Mesenchymal stem cell (in vitro differentiated cells and primary cell): ENCODE data around the gene BRAF.

Source experiments
- DNase-seq: peaks from one replicate; pipeline ENCODE4 v3.0.0-alpha.2; 2013
- H2AFZ ChIP-seq: one replicate; pipeline ENCODE4 v1.6.1; 2013; ENCODE audit warnings: low read depth, mild to moderate bottlenecking, control low read depth, inconsistent platforms, low read length, moderate library complexity
- H2AK5ac ChIP-seq: 2 replicates; pipeline ENCODE4 v1.6.1; 2013; ENCODE audit warnings: low read length, moderate library complexity, mild to moderate bottlenecking, inconsistent platforms; ENCODE audit not compliant: severe bottlenecking
- H2BK120ac ChIP-seq: one replicate; pipeline ENCODE4 v1.6.1; 2013; ENCODE audit warnings: low read depth, mild to moderate bottlenecking, inconsistent platforms, low read length, moderate library complexity
- H2BK12ac ChIP-seq, 2 experiments: one replicate each; pipeline ENCODE4 v1.6.1; 2013; ENCODE audit warnings: inconsistent platforms in 2 of 2, low read length in 2 of 2, mild to moderate bottlenecking in 2 of 2, moderate library complexity in 2 of 2, control low read depth in 1 of 2
- H2BK15ac ChIP-seq: one replicate; pipeline ENCODE4 v1.6.1; 2013; ENCODE audit warnings: mild to moderate bottlenecking, low read depth, inconsistent platforms; ENCODE audit not compliant: poor library complexity, severe bottlenecking
- H2BK5ac ChIP-seq: 2 replicates; pipeline ENCODE4 v1.6.1; 2013; ENCODE audit warnings: low read depth, mild to moderate bottlenecking, low read length, control low read depth, inconsistent platforms; ENCODE audit not compliant: poor library complexity, severe bottlenecking
- H3K14ac ChIP-seq, 2 experiments: one replicate each; pipeline ENCODE4 v1.6.1; 2013; ENCODE audit warnings: inconsistent platforms in 2 of 2, low read length in 2 of 2, control low read depth in 1 of 2, mild to moderate bottlenecking in 1 of 2, moderate library complexity in 1 of 2
- H3K18ac ChIP-seq, 2 experiments: one replicate each; pipeline ENCODE4 v1.6.1; 2013; ENCODE audit warnings: inconsistent platforms in 2 of 2, low read length in 2 of 2, control low read depth in 1 of 2, low read depth in 1 of 2, mild to moderate bottlenecking in 1 of 2
- H3K23ac ChIP-seq, 2 experiments: one replicate each; pipeline ENCODE4 v1.6.1; 2013; ENCODE audit warnings: inconsistent platforms in 2 of 2, low read length in 2 of 2, mild to moderate bottlenecking in 2 of 2, moderate library complexity in 2 of 2, control low read depth in 1 of 2
- H3K27ac ChIP-seq: 2 replicates; pipeline ENCODE4 v1.5.1; 2013; ENCODE audit warnings: mild to moderate bottlenecking, moderate library complexity, low read length, control low read depth, inconsistent platforms; ENCODE audit not compliant: poor library complexity, severe bottlenecking
- H3K27me3 ChIP-seq, 2 experiments: 2 replicates each; pipeline versions ENCODE4 v1.6.1 to v1.7.0; 2013; ENCODE audit warnings: low read length in 2 of 2, mild to moderate bottlenecking in 2 of 2, moderate library complexity in 2 of 2, control low read depth in 1 of 2, inconsistent platforms in 1 of 2; ENCODE audit not compliant: control insufficient read depth in 1 of 2, insufficient read depth in 1 of 2
- H3K36me3 ChIP-seq, 2 experiments: 2 replicates each; pipeline versions ENCODE4 v1.6.1 to v1.7.0; 2013; ENCODE audit warnings: low read length in 2 of 2, control low read depth in 1 of 2, inconsistent platforms in 1 of 2, low read depth in 1 of 2, mild to moderate bottlenecking in 1 of 2; ENCODE audit not compliant: insufficient read depth in 2 of 2, control insufficient read depth in 1 of 2
- H3K4ac ChIP-seq, 2 experiments: one replicate each; pipeline ENCODE4 v1.6.1; 2013; ENCODE audit warnings: inconsistent platforms in 2 of 2, low read length in 2 of 2, mild to moderate bottlenecking in 2 of 2, moderate library complexity in 2 of 2, control low read depth in 1 of 2, low read depth in 1 of 2
- H3K4me1 ChIP-seq: 2 replicates; pipeline ENCODE4 v1.6.1; 2013; ENCODE audit warnings: low read depth, low read length, control low read depth; ENCODE audit not compliant: control insufficient read depth, insufficient read depth
- H3K4me2 ChIP-seq: 2 replicates; pipeline ENCODE4 v1.6.1; 2013; ENCODE audit warnings: low read length, mild to moderate bottlenecking, inconsistent platforms; ENCODE audit not compliant: poor library complexity, severe bottlenecking
- H3K4me3 ChIP-seq, 2 experiments: 2 replicates each; pipeline versions ENCODE4 v1.5.1 to v1.7.0; 2013; ENCODE audit warnings: low read length in 2 of 2, mild to moderate bottlenecking in 2 of 2, control low read depth in 1 of 2, low read depth in 1 of 2; ENCODE audit not compliant: insufficient read depth in 1 of 2
- H3K79me1 ChIP-seq: replicated peaks from 2 replicates; pipeline ENCODE4 v1.6.1; 2013; ENCODE audit warnings: mild to moderate bottlenecking, control low read depth, low read length, inconsistent platforms; ENCODE audit not compliant: poor library complexity, severe bottlenecking
- H3K9ac ChIP-seq: 2 replicates; pipeline ENCODE4 v1.7.0; 2013; ENCODE audit warnings: mild to moderate bottlenecking, low read length, moderate library complexity
- H3K9me3 ChIP-seq: 2 replicates; pipeline ENCODE4 v1.7.0; 2013; ENCODE audit warnings: mild to moderate bottlenecking, low read length; ENCODE audit not compliant: control insufficient read depth
- H4K8ac ChIP-seq: one replicate; pipeline ENCODE4 v1.6.1; 2013; ENCODE audit warnings: inconsistent platforms, mild to moderate bottlenecking, low read length, moderate library complexity
- H4K91ac ChIP-seq: one replicate; pipeline ENCODE4 v1.6.1; 2013; ENCODE audit warnings: mild to moderate bottlenecking, low read length, inconsistent platforms
- WGBS: methylation state at CpG from one replicate; pipeline ENCODE4 v1.1.7; 2013; ENCODE audit warnings: mixed read lengths; 5-methylcytosine and 5-hydroxymethylcytosine counted together

BRAF gene

DNA sequence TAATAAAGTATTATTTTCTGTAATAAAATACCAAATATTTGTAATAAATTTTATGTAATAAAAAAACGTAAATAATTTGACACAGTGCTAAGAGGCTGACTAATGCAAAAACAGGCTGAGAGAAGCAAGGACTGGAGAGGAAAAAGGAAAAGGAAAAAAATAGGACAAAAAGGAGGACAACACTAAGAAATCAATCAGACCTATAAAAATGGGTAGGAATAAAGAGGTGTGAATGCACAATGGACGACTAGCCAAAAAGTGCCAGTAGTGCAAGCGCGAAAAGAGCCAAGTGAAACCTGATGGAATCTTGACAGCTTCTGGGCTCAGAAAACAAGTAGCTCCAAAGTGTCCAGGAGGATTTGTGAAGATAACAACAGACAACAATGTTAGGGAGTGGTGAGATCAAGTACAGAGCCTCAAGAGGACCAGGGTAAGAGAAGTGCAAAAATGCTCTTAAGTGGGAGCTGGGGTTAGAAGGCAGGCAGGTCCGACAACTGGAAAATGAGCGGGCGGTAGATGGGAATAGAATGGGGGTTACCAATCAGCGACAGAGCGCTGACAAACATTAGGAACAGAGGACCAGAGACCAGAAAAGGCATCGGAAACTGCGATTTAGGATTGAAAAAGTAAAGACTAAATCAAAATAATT is 1.2 kb downstream of the BRAF start:
- DNase-seq, result peak; percentile 46
- H3K23ac ChIP-seq, result no peak overlapping the region
- H3K18ac ChIP-seq, result no peak overlapping the region

GRCh38 chr7:140922741-140923345 is 1.9 kb downstream of the BRAF start:
- Histone ChIP-seq H4K91ac (no peak overlapping the region), H2AK5ac (no peak overlapping the region), H3K4me3 (peak overlapping the region in 1 of 2 experiments; percentile 85), H4K8ac (no peak overlapping the region), H3K4ac (no peak overlapping the region), H2BK5ac (no peak overlapping the region), H3K36me3 (no peaks in the 10 kb centered on the region), H2AFZ (no peak overlapping the region), H3K23ac (no peak overlapping the region), H3K9me3 (no peaks in the 10 kb centered on the region), H3K79me1 (peaks cover 5% of the 10 kb centered on the region), H2BK12ac (no peak overlapping the region), H3K14ac (no peak overlapping the region), H3K27me3 (no peaks in the 10 kb centered on the region), H3K4me2 (no peak overlapping the region), H3K18ac (no peak overlapping the region), H2BK120ac (no peak overlapping the region), H3K9ac (peak overlapping the region; percentile 97), H3K27ac (no peak overlapping the region), H2BK15ac (no peak overlapping the region), H3K4me1 (no peaks in the 10 kb centered on the region)
- DNase-seq, result no peak
- WGBS, result 48% methylated on average over 1 of the region's 2 CpGs

More for the DNA sequence above, 1.2 kb downstream of the BRAF start:
- H3K4me2 ChIP-seq, result peak overlapping the region; percentile 94
- no peak overlapping the region for H2AFZ ChIP-seq
- no peak overlapping the region for H3K14ac ChIP-seq
- no peak overlapping the region for H2AK5ac ChIP-seq
- WGBS, result 10% methylated on average over 11 of the region's 11 CpGs
- no peak overlapping the region for H2BK5ac ChIP-seq
- no peak overlapping the region for H2BK15ac ChIP-seq
- H2BK12ac ChIP-seq, result no peak overlapping the region
- peaks cover 0 to 4% of the 10 kb centered on the region in 2 experiments for H3K27me3 ChIP-seq
- peaks cover 3% of the 10 kb centered on the region for H3K79me1 ChIP-seq
- H3K4me1 ChIP-seq, result no peaks in the 10 kb centered on the region
- no peaks in the 10 kb centered on the region for H3K36me3 ChIP-seq
- H3K4ac ChIP-seq, result no peak overlapping the region
- H4K8ac ChIP-seq, result no peak overlapping the region
- no peaks in the 10 kb centered on the region for H3K9me3 ChIP-seq
- peak overlapping the region; percentile 40 for H3K27ac ChIP-seq
- H2BK120ac ChIP-seq, result no peak overlapping the region
- peak overlapping the region; percentile 37 to 85 for H3K4me3 ChIP-seq
- H3K9ac ChIP-seq, result peak overlapping the region; percentile 97
- H4K91ac ChIP-seq, result no peak overlapping the region

DNA sequence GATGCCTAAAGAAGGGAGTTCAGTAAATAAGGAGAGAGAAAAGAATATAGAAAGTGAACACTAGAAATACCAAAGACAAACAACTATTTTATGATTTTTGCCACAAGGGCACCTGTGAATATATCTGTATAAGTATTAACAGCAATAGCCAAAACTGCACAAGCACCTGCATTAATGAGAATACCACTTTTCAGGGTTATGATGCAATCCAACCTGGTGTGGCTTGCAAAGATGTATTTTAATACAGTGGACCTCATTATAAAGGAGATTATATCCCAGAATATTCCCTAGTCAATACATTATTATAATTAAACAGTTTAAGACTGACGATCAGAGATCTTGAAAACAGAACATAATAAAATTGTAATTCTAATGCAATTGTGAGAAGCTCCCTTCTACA is 4.0 kb downstream of the BRAF start:
- no peaks in the 10 kb centered on the region for H3K9me3 ChIP-seq
- no peaks in the 10 kb centered on the region for H3K27me3 ChIP-seq
- H2AFZ ChIP-seq, result no peak overlapping the region
- no peak overlapping the region for H2BK12ac ChIP-seq
- DNase-seq, result no peak
- H3K23ac ChIP-seq, result no peak overlapping the region
- H3K14ac ChIP-seq, result no peak overlapping the region
- H2BK15ac ChIP-seq, result no peak overlapping the region
- no peaks in the 10 kb centered on the region for H3K4me1 ChIP-seq
- H3K4ac ChIP-seq, result no peak overlapping the region
- H4K8ac ChIP-seq, result no peak overlapping the region
- H3K9ac ChIP-seq, result no peak overlapping the region
- H3K27ac ChIP-seq, result no peak overlapping the region
- no peak overlapping the region for H2BK120ac ChIP-seq
- WGBS, result no CpG with 5 or more reads among the region's 1 CpG
- no peaks in the 10 kb centered on the region for H3K36me3 ChIP-seq
- no peak overlapping the region for H2AK5ac ChIP-seq
- H2BK5ac ChIP-seq, result no peak overlapping the region
- H3K4me3 ChIP-seq, result no peak overlapping the region
- peaks cover 8% of the 10 kb centered on the region for H3K79me1 ChIP-seq
- no peak overlapping the region for H3K18ac ChIP-seq
- H3K4me2 ChIP-seq, result no peak overlapping the region
- no peak overlapping the region for H4K91ac ChIP-seq

DNA sequence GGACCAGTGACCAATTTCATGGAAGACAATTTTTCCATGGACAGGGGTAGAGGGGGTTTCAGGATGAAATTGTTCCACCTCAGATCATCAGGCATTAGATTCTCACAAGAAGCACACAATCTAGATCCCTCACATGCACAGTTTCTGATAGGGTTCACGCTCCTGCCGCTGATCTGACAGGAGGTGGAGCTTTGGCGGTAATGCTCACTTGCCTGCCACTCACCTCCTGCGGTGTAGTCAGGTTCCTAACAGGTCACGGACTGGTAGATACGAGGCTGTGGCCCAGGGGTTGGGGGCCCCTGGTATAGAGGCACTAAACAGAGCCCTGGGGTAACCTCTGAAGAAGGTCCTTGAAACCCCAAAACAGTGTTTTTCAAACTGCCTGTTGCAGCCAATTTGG is 6.5 kb downstream of the BRAF start:
- Histone ChIP-seq H4K91ac (no peak overlapping the region), H3K4me1 (no peaks in the 10 kb centered on the region), H3K27ac (no peak overlapping the region), H3K23ac (no peak overlapping the region), H3K4me2 (no peak overlapping the region), H2BK5ac (no peak overlapping the region), H3K18ac (no peak overlapping the region), H3K9me3 (no peaks in the 10 kb centered on the region), H3K27me3 (no peaks in the 10 kb centered on the region), H3K14ac (no peak overlapping the region), H3K79me1 (peaks cover 7% of the 10 kb centered on the region), H2BK120ac (no peak overlapping the region), H4K8ac (no peak overlapping the region), H2BK15ac (no peak overlapping the region), H3K4me3 (no peak overlapping the region), H3K4ac (no peak overlapping the region), H2AK5ac (no peak overlapping the region), H3K36me3 (no peaks in the 10 kb centered on the region), H2BK12ac (no peak overlapping the region), H3K9ac (no peak overlapping the region), H2AFZ (no peak overlapping the region)
- 99% methylated on average over 6 of the region's 6 CpGs for WGBS
- DNase-seq, result no peak
